Thyroid gland (tissue), 4 donors: ENCODE results near the gene KCMF1. TPM values are rescaled to one million over a fixed set of nuclear protein-coding genes. Genes with fewer than 3 reads are reported as not detected.

Experiments
- DNase-seq, 2 donors: peaks; one replicate each; pipeline ENCODE4 v3.0.0-alpha.2; 2019
- H3K27ac ChIP-seq, 3 donors: fragments of 200-600 bp; sonication (generic); 1 replicate in 2 of 3; 2 replicates in 1 of 3; pipeline ENCODE4 v1.5.1; 2016 to 2019; ENCODE audit warnings: mild to moderate bottlenecking in 1 of 3, moderate library complexity in 1 of 3
- H3K27me3 ChIP-seq: fragments of 200-600 bp; sonication (generic); one replicate; pipeline ENCODE4 v1.5.1; 2019
- H3K36me3 ChIP-seq, 2 donors: fragments of 200-600 bp; sonication (generic); one replicate each; pipeline ENCODE4 v1.5.1; 2016 to 2019
- H3K4me1 ChIP-seq, 2 donors: fragments of 200-600 bp; sonication (generic); one replicate each; pipeline ENCODE4 v1.5.1; 2017 to 2019
- H3K4me3 ChIP-seq, 3 donors: fragments of 200-600 bp; sonication (generic); replicated peaks in 1 of 3; 1 replicate in 2 of 3; 2 replicates in 1 of 3; pipeline ENCODE4 v1.5.1; 2016; ENCODE audit warnings: mild to moderate bottlenecking in 1 of 3
- H3K9me3 ChIP-seq: fragments of 200-600 bp; sonication (generic); one replicate; pipeline ENCODE4 v1.5.1; 2017
- POLR2A ChIP-seq, 2 donors: fragments of 450-650 bp; IDR thresholded peaks; one replicate each; pipeline ENCODE4 v1.6.1; 2017; ENCODE audit warnings: antibody characterized with exemption in 2 of 2, mild to moderate bottlenecking in 2 of 2, moderate library complexity in 1 of 2
- WGBS, 2 donors: methylation state at CpG; one replicate each; pipeline ENCODE4 v1.1.5; 2017; 5-methylcytosine and 5-hydroxymethylcytosine counted together
- intact Hi-C: fragments of 100-400 bp; cut with DNase I; formaldehyde crosslinking; loops from one replicate; pipeline ENCODE4 v1.15.1; 2023
- total RNA-seq, 4 donors: library from RNA; depleted of rRNA; stranded (reverse); fragments of >200 nt; gene quantifications; one replicate each; pipeline ENCODE4 v1.2.3, GENCODE V29; 2016
- TF ChIP-seq, protein P1 (sequence below), 6 experiments: fragments of 200-600 bp in 3 of 6; fragments of 450-650 bp in 3 of 6; sonication (generic) in 3 of 6; IDR thresholded peaks; one replicate each; pipeline ENCODE4 v1.5.1; 2016 to 2019; ENCODE audit warnings: antibody characterized with exemption in 6 of 6, mild to moderate bottlenecking in 2 of 6, inconsistent platforms in 1 of 6, moderate library complexity in 1 of 6

Gene KCMF1
- total RNA-seq, 4 donors from 2014 or later, result 39.6 to 44.5 (median 41.3) TPM

DNA sequence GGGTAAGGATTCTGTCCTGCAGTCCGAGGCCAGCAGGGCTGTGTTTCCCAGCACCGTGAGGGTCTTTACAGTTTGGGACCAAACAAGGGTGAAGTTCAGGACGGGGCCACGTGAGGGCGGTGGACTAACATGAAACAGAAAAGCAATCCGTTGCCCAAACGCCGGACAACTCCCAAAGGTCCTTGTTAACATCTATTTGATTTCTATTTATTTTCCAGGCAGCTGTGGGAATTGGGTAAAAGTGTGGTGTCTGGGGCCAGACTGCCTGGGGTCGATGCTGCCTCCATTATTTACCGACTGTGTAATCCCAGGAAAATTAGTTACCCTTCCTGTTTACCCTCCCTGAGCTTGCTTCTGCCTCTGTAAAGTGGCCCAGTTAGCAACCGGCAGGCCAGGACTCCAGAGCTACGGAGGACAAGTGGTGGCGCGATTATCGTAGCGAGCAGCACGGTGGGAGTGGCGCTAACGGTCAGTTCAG lies 96.0 kb downstream of the KCMF1 start:
- H3K4me3 ChIP-seq, result no peak overlapping the region
- no peaks in the 10 kb centered on the region for H3K36me3 ChIP-seq
- 2% methylated on average over 19 of the region's 19 CpGs for WGBS, 2 donors
- DNase-seq, result peak; percentile 84 to 86
- H3K9me3 ChIP-seq, result no peaks in the 10 kb centered on the region
- H3K27me3 ChIP-seq, result no peaks in the 10 kb centered on the region
- no peak for TF ChIP-seq POLR2A (IDR thresholded peaks at IDR 0.05)
- TF ChIP-seq, protein P1, sequence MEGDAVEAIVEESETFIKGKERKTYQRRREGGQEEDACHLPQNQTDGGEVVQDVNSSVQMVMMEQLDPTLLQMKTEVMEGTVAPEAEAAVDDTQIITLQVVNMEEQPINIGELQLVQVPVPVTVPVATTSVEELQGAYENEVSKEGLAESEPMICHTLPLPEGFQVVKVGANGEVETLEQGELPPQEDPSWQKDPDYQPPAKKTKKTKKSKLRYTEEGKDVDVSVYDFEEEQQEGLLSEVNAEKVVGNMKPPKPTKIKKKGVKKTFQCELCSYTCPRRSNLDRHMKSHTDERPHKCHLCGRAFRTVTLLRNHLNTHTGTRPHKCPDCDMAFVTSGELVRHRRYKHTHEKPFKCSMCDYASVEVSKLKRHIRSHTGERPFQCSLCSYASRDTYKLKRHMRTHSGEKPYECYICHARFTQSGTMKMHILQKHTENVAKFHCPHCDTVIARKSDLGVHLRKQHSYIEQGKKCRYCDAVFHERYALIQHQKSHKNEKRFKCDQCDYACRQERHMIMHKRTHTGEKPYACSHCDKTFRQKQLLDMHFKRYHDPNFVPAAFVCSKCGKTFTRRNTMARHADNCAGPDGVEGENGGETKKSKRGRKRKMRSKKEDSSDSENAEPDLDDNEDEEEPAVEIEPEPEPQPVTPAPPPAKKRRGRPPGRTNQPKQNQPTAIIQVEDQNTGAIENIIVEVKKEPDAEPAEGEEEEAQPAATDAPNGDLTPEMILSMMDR (IDR thresholded peaks at IDR 0.05), result peak; percentile 66 to 94 (median 88)
- no peak overlapping the region for H3K27ac ChIP-seq
- intact Hi-C loops, result loop anchor here (5.0 kb wide), 1 partner anchor 235 kb away; no protein-coding TSS in a partner anchor
- peaks cover 0 to 4% of the 10 kb centered on the region in 2 donors for H3K4me1 ChIP-seq

DNA sequence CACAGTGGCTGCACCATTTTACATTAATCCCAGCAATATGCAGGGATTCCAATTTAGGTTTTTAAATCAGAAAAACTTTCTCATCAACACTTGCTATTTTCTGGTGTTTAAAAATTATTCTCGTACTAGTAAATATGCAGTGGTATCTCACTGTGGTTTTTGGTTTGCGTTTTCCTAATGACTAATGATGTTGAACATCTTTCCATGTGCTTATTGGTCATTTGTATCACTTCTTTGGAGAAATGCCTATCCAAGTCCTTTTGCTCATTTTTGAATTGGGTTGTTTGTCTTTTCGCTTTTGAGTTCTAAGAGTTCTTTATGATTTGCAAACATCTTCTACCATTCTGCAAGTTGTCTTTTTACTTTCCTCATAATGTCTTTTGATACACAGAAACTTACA lies 100.1 kb downstream of the KCMF1 start:
- TF ChIP-seq POLR2A (IDR thresholded peaks at IDR 0.05), result no peak
- TF ChIP-seq, protein P1 (IDR thresholded peaks at IDR 0.05), result no peak
- no peak for DNase-seq
- WGBS, 2 donors, result 88 to 89% methylated on average over 3 of the region's 3 CpGs
- H3K4me3 ChIP-seq, result no peak overlapping the region
- no peak overlapping the region for H3K27ac ChIP-seq
- no peaks in the 10 kb centered on the region for H3K9me3 ChIP-seq
- intact Hi-C loops, result loop anchor here (10.0 kb wide), 1 partner anchor 54 kb away; no protein-coding TSS in a partner anchor
- no peaks in the 10 kb centered on the region for H3K36me3 ChIP-seq
- H3K27me3 ChIP-seq, result no peaks in the 10 kb centered on the region
- peaks cover 0 to 4% of the 10 kb centered on the region in 2 donors for H3K4me1 ChIP-seq

- no peaks in the 10 kb centered on the region for H3K9me3 ChIP-seq
- WGBS, 2 donors, result 79 to 87% methylated on average over 3 of the region's 3 CpGs
- H3K36me3 ChIP-seq, result no peaks in the 10 kb centered on the region
- no peak overlapping the region for H3K27ac ChIP-seq
- TF ChIP-seq, protein P1 (IDR thresholded peaks at IDR 0.05), result no peak
- TF ChIP-seq POLR2A (IDR thresholded peaks at IDR 0.05), result no peak
- H3K4me3 ChIP-seq, result no peak overlapping the region
- DNase-seq, result no peak
- intact Hi-C loops, result loop anchor here (10.0 kb wide), 1 partner anchor 52 kb away; no protein-coding TSS in a partner anchor
- no peaks in the 10 kb centered on the region for H3K27me3 ChIP-seq
- H3K4me1 ChIP-seq, result no peaks in the 10 kb centered on the region
These were observed 102.1 kb downstream of the KCMF1 start for GRCh38 chr2:85073033-85073432.

GRCh38 chr2:85076618-85077274 lies 105.8 kb downstream of the KCMF1 start:
- no peaks in the 10 kb centered on the region for H3K27me3 ChIP-seq
- 90 to 92% methylated on average over 9 of the region's 9 CpGs for WGBS, 2 donors
- H3K4me1 ChIP-seq, result no peaks in the 10 kb centered on the region
- no peak for DNase-seq
- H3K4me3 ChIP-seq, result no peak overlapping the region
- TF ChIP-seq, protein P1 (IDR thresholded peaks at IDR 0.05), result no peak
- no peak for TF ChIP-seq POLR2A (IDR thresholded peaks at IDR 0.05)
- H3K9me3 ChIP-seq, result no peaks in the 10 kb centered on the region
- H3K27ac ChIP-seq, result no peak overlapping the region
- intact Hi-C loops, result loop anchor here (10.0 kb wide), 1 partner anchor 48 kb away; no protein-coding TSS in a partner anchor
- no peaks in the 10 kb centered on the region for H3K36me3 ChIP-seq

DNA sequence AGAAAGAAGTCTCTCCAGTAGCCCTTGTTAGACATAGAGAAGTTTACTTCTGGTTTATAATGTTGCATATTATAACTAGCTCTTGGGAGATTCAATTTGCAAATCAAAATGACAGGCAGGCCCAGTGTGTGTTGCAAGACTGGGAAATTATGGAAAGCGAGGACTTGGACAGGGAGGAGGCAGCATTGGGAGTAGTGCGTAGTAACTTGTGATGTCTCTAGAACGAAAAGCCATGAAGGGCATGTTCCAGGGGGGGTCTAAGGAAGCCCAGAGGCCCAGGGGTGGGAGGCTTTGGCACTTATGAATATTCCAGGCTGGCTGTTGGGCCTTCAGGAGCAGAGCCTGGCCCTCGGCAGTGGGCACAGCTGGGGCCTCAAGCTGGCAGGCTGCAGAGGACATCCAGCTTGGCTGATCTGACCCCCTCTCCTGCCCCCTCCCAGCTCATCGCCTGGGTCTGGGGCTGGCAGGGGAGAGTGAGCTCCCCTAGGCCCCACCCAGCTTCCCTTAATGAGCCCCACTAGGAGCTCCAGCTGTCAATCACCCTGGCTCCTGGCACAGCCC lies 107.0 kb downstream of the KCMF1 start:
- TF ChIP-seq POLR2A (IDR thresholded peaks at IDR 0.05), result no peak
- TF ChIP-seq, protein P1 (IDR thresholded peaks at IDR 0.05), result no peak
- intact Hi-C loops, result loop anchor here (10.0 kb wide), 1 partner anchor 47 kb away; no protein-coding TSS in a partner anchor
- no peaks in the 10 kb centered on the region for H3K9me3 ChIP-seq
- H3K27me3 ChIP-seq, result no peaks in the 10 kb centered on the region
- 77 to 89% methylated on average over 5 of the region's 5 CpGs for WGBS, 2 donors
- no peak for DNase-seq
- H3K4me1 ChIP-seq, result no peaks in the 10 kb centered on the region
- no peak overlapping the region for H3K27ac ChIP-seq
- no peaks in the 10 kb centered on the region for H3K36me3 ChIP-seq
- no peak overlapping the region for H3K4me3 ChIP-seq
